Effector memory CD4-positive, alpha-beta T cell (primary cell): ENCODE data around the gene INHA.

Experiments used
- DNase-seq, 3 donors: peaks; one replicate each; pipeline ENCODE4 v3.0.0-alpha.2; 2020
- H3K27ac ChIP-seq: 2 replicates; pipeline ENCODE4 v1.7.0; 2013; ENCODE audit warnings: mild to moderate bottlenecking, low read length, moderate library complexity; ENCODE audit not compliant: insufficient read depth, poor library complexity, severe bottlenecking
- H3K27me3 ChIP-seq: replicated peaks from 2 replicates; pipeline ENCODE4 v1.7.0; 2013; ENCODE audit warnings: mild to moderate bottlenecking, low read length; ENCODE audit not compliant: insufficient read depth, control insufficient read depth, poor library complexity, severe bottlenecking
- H3K36me3 ChIP-seq: 2 replicates; pipeline ENCODE4 v1.7.0; 2013; ENCODE audit warnings: mild to moderate bottlenecking, low read length, moderate library complexity; ENCODE audit not compliant: control insufficient read depth, insufficient read depth
- H3K4me1 ChIP-seq: 2 replicates; pipeline ENCODE4 v1.7.0; 2013; ENCODE audit warnings: low read length, mild to moderate bottlenecking; ENCODE audit not compliant: control insufficient read depth, insufficient read depth, poor library complexity, severe bottlenecking
- H3K4me3 ChIP-seq: 2 replicates; pipeline ENCODE4 v1.7.0; 2013; ENCODE audit warnings: low read length, low read depth, mild to moderate bottlenecking; ENCODE audit not compliant: insufficient read depth, poor library complexity, severe bottlenecking
- H3K9me3 ChIP-seq: 2 replicates; pipeline ENCODE4 v1.7.0; 2013; ENCODE audit warnings: mild to moderate bottlenecking, low read length, moderate library complexity; ENCODE audit not compliant: control insufficient read depth

INHA gene

GRCh38 chr2:219565130-219566080 lies 6.7 kb upstream of the INHA start:
- peaks cover 12% of the 10 kb centered on the region for H3K27me3 ChIP-seq
- H3K36me3 ChIP-seq: no peaks in the 10 kb centered on the region
- no peak overlapping the region for H3K4me3 ChIP-seq
- no peaks in the 10 kb centered on the region for H3K4me1 ChIP-seq
- H3K9me3 ChIP-seq: no peaks in the 10 kb centered on the region
- DNase-seq: no peak
- no peak overlapping the region for H3K27ac ChIP-seq

- Histone ChIP-seq H3K4me1 (no peaks in the 10 kb centered on the region), H3K27ac (no peak overlapping the region), H3K9me3 (no peaks in the 10 kb centered on the region), H3K27me3 (peaks cover 22% of the 10 kb centered on the region), H3K36me3 (no peaks in the 10 kb centered on the region), H3K4me3 (no peak overlapping the region)
- no peak for DNase-seq
Observed at GRCh38 chr2:219566640-219567039, 5.5 kb upstream of the INHA start.

DNA sequence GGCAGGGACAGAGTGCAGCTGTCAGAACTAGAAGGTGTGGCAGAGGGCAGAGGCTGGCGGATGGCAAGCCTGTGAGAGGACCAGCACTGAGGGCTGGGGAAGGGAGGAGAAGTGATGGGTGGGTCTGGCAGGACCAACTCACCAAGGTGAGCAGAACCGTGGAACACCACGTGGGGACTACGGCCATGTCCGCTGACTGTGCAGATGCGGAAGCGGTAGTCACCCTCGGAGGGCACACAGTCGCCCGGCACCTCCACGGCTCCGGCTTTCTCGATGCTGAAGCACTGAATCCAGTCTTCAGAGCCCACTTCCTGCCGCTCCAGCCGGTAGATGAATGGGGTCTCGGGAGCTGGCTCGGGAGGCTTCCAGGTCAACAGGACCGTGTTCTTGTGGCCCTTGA lies 5.0 kb upstream of the INHA start:
- Histone ChIP-seq H3K4me1 (no peaks in the 10 kb centered on the region), H3K4me3 (no peak overlapping the region), H3K27me3 (peaks cover 27% of the 10 kb centered on the region), H3K9me3 (no peaks in the 10 kb centered on the region), H3K36me3 (no peaks in the 10 kb centered on the region), H3K27ac (no peak overlapping the region)
- no peak for DNase-seq

DNA sequence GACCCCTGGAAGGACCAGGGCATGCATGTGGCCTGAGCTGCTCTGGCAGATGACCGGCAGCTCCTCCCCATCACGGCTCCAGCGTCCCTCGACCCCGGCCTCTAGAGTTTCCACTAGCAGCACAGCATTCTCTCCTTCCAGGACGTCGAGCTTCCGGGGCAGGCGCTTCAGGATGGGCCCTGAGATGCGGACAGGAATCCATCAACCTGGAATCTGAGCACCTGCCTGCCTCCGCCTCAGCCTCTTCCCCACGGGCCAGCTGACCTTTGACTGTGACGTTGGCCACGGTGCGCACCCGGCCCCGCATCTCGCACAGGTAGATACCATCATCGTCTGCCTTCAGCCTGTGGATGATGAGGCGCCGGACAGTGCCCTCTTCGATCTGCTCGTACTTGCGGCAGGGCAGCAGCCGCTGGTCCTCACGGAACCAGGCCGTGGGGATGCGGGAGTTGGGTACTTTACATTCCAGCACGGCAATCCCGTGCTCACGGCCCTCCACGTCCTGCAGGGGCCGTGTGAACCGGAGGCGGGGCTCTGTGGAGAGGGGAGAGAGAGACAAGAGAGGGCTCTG lies 4.2 kb upstream of the INHA start:
- H3K27me3 ChIP-seq: peaks cover 31% of the 10 kb centered on the region
- H3K4me1 ChIP-seq: no peaks in the 10 kb centered on the region
- no peaks in the 10 kb centered on the region for H3K9me3 ChIP-seq
- H3K27ac ChIP-seq: no peak overlapping the region
- no peak for DNase-seq
- H3K36me3 ChIP-seq: no peaks in the 10 kb centered on the region
- H3K4me3 ChIP-seq: no peak overlapping the region

DNA sequence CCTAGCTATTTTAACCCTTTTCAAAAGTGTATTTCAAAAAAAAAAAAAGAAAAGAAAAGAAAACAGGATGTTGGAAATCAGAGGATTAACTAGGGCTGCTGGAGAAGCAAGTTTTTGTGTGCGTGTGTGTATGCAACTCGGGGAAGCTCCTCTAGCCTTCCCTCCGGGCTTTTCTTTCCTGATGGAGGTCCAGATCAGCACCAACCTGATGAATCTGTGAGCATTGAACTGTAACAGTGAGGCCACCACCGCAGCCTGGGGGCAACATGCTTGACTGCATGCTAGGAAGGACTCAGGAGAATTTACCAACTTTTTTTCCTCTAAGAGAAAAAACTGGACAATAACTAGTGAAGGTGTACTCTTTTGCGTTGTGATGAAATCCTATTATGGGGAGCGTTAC lies 3.1 kb upstream of the INHA start:
- Histone ChIP-seq H3K4me1 (no peaks in the 10 kb centered on the region), H3K9me3 (no peaks in the 10 kb centered on the region), H3K27ac (no peak overlapping the region), H3K27me3 (peaks cover 31% of the 10 kb centered on the region), H3K4me3 (no peak overlapping the region), H3K36me3 (no peaks in the 10 kb centered on the region)
- no peak for DNase-seq

DNA sequence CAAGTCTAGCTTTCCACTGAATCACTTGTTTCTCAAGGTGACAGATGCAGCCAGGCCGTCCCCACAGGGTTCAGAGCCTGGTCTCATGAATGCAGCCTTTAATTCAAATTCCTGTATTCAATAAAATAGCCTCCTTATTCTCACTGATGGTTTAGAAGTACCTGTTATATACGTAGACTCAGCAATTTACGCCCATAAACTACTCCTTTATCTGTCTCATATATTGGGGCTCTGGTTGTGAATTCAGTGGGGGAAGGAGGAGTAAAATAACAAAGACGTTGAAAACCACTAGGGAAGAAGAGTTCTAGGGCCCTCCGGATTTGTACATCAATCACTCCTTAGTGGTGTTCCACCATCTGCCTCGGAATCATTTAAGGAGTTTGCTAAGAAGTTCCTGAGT lies 2.5 kb upstream of the INHA start:
- Histone ChIP-seq H3K4me3 (no peak overlapping the region), H3K36me3 (no peaks in the 10 kb centered on the region), H3K4me1 (no peaks in the 10 kb centered on the region), H3K9me3 (no peaks in the 10 kb centered on the region), H3K27ac (no peak overlapping the region), H3K27me3 (peaks cover 31% of the 10 kb centered on the region)
- no peak for DNase-seq

DNA sequence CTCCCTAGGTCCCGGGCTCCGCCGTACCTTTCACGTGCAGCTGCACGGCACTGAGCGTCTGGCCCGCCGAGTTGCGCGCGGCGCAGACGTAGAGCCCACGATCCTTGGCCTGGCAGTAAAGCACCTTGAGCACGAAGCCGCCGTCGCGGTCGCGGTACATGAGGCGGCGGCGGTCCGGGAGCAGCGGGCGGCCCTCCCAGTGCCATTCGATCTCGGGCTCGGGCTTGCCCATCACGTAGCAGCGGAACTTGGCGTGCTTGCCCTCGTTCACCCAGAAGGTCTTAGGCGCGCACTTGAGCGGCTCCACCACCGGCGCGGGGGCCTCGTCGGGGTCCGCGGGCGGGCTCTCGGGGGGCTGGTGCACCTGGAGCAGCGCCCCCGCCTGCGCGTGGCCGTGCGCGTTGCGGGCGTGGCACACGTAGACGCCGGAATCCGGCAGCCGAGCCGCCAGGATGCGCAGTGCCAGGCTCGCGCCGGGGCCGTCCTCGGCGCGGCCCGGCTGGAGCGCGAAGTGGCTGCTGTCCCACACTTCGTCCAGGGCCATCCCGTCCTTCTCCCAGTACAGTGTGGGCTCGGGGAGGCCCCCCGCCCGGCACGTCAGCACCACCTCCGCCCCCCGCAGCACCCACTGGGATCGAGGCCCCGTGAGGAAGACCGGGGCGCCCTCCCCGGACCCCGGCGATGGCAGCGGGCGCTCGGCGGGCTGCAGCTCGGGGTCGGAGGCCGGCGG lies 1.8 kb upstream of the INHA start:
- H3K36me3 ChIP-seq: no peaks in the 10 kb centered on the region
- H3K9me3 ChIP-seq: no peaks in the 10 kb centered on the region
- no peak overlapping the region for H3K27ac ChIP-seq
- peak overlapping the region; percentile 39 for H3K4me3 ChIP-seq
- H3K27me3 ChIP-seq: peaks cover 31% of the 10 kb centered on the region
- H3K4me1 ChIP-seq: no peaks in the 10 kb centered on the region
- DNase-seq: no peak

DNA sequence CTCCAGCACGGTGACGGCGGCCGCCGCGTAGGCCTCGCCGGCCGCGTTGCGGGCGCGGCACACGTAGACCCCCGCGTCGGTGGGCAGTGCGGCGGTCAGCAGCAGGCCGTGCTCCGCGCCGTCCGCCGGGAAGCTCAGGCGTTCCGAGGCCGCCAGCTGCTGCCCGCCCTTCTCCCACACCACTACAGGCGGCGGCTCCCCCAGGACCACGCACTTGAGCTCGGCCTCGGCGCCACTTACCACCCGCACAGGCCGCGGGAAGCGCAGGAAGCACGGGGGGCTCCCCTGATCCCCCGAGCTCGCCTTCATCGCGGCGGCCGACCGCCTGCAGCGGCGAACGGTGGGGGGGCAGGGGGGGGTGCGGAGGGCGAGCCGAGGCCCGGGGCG lies 1.2 kb upstream of the INHA start:
- H3K27ac ChIP-seq: no peak overlapping the region
- H3K27me3 ChIP-seq: peaks cover 31% of the 10 kb centered on the region
- DNase-seq: no peak
- no peaks in the 10 kb centered on the region for H3K9me3 ChIP-seq
- H3K36me3 ChIP-seq: no peaks in the 10 kb centered on the region
- H3K4me1 ChIP-seq: no peaks in the 10 kb centered on the region
- H3K4me3 ChIP-seq: peak overlapping the region; percentile 39

DNA sequence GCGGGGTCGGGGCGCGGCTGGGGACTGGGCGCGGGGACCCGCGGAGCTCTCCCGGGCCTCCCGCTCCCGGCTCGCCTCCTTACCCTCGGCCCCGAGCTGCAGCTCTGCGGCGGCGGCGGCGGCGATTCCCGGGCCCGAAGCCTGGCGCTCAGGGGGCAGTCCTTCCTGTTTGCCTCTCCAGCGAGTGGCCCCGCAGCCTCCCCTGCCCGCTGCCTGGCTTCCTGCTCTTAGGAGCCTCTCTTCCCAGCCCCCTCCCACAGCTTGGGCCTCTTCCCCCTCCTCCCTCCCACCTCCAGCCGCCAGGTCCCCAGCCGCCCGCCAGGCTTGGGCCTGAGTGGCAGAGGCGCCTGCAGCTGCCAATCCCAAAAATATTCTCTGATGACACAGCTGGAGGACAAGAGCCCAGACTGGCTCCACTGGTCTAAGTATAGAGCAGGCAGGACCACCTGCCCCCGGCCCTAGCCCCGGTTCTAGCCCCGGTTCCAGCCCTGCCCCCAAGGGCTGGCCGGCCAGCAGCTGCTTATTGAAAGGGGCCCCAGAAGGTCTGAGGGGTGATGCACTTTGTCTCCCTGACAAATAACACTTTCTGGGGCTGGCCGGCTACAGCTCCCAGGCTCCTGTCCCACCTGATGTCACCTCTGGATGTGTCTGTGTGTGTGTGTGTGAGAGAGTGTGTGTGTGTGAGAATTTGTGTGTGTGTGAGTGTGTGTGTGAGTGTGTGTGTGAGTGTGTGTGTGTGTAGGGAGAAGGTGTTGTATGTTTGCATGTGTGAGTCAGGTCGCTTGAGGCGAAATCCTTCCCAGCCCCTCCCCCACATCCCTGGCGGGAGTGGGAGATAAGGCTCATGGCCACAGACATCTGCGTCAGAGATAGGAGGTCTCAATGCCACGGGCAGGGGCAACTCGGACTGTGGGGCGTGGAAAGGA lies 536 bp upstream of the INHA start, which contains the start of gene OBSL1:
OBSL1 (minus strand) TSS at position 229 of the 926 bp plus-strand sequence. CDS start 307 bp downstream, outside the sequence.
- peaks cover 31% of the 10 kb centered on the region for H3K27me3 ChIP-seq
- no peaks in the 10 kb centered on the region for H3K9me3 ChIP-seq
- H3K4me3 ChIP-seq: peak within 1 kb of the TSS; percentile 39
- H3K27ac ChIP-seq: no peak within 1 kb of the TSS
- H3K4me1 ChIP-seq: no peaks in the 10 kb centered on the region
- no peak for DNase-seq
- H3K36me3 ChIP-seq: no peaks in the 10 kb centered on the region
